NCI-H2171 treated with DMSO at 0.1 percent for 48 hours (cell line): Measurements from ENCODE around the gene TMEM39B.
"Not testable (repeated sequence)": the region's sequence is repeated elsewhere in the genome, so short reads cannot be mapped to it uniquely, and the experiment has no call there.

Experiments
- DNase-seq: peaks from one replicate; lab custom pipeline; 2025; lab: John Stamatoyannopoulos, UW

The TMEM39B gene

DNA sequence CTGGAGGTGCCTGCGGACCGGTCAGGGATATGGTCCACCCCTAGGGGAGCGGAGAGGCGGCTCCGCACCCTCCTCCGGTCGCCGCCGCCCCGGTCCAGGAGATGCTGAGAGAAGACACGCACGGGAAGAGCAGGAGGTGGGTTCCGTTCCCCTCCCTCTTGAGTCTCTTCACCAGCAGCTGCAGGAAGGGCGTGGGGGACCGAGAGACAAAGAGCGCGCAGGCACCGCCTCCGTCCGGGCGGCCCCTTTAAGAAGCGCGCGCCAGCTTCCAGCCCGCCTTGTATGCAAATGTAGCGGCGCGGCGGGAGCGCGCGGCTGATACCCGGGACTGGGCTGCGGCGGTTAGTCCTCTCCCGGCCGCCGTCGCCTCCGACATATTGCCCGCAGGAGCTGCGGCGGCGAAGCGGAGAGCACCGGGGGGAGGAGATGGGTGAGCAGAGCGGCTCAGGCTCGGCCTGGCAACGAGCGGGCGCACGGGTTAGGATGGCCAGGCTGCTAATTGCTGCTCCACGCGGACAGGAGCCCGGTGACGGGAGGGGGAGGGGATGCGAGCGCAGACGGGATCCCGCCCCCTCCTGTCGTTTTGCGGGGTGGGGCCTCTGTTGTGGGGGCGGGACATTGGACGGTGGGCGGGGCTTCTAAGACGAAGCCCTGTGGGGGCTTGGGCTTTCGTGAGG lies at the start of gene TMEM39B:
TMEM39B (plus strand) TSS at position 318 of the 677 bp plus-strand sequence; CDS start at position 427, 109 bp downstream.
- DNase-seq = peak; percentile 98

DNA sequence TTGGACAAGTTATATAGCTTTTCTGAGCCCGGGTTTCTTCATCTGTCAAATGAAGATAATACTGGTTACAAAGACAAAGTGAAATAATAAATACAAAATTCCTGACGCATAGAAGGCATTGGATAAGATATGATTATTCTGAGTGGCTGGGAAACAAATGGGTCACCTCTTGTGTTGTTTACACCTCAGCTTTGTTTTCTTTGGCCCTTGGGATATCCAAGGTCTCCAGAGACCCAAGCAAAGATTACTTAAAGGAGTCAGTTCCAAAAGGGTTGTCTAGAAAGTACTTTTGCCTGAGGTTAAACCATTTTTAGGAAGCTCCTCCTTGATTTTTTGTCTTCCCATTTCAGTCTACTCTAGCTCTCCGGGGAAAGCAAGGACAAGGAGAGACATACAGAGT lies 49.4 kb upstream of the TMEM39B start:
- DNase-seq = no peak

DNA sequence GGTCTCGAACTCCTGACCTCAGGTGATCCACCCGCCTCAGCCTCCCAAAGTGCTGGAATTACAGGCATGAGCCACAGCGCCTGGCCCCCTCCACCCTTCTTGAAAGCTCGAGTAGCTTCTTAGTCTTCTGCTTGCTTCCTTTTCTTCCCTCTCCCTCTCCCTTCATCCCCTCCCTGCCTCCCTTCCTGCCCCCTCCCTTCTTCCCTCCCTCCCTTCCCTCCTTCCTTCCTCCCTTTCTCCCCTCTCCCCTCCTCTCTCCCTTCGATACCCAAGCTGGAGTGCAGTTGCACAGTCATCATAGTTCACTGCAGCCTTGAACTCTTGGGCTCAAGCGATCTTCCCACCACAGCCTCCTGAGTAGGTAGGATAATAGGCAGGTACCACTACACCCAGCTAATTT lies 47.2 kb upstream of the TMEM39B start:
- no peak for DNase-seq

DNA sequence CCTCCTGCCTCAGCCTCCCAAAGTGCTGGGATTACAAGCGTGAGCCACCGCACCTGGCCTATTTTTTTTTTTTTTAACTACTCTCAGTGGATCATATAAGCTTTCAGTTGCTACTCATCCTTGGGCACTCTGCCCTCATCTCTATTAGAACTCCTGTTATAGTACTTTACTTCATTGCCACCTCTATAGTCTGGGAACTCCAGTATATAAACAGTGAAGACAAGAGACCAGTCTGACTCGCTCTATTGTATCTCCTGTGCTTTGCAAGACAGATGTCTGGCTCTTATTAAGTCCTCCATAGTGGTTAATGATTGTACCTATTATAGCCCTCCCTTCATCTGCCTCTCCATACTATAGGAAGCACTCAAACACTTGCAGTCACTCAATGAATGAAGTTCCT lies 44.0 kb upstream of the TMEM39B start:
- DNase-seq = no peak

DNA sequence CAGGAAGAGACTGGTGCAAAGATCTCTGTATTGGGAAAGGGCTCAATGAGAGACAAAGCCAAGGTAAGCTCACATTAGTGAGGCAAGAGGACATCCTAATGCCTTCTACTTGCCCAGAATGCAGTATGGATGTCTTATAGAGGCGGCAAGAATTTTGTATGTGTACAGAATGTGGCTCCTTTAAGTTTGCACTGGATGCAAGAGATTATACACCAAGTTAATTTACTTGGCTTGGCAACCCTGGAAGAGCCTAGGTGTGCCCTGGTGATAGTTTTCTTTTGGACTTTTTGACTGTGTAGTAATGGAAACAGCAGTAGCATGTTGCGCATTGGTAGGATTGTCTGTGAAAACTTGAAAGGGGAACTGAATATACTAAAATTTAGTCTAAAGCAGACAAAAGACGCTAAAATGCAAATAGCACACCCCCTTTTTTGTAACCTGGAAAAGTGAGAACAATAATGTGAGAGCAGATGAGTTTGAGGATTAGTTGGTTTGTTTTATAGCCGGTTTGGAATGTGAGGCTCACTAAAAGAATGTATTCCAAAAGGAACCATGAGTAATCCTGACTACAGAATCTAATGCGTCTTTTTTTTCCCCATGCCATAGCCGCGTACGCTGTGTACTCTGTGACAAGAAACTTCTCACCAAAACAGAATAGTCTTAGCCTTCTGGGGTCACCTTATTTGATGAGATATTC lies 41.0 kb upstream of the TMEM39B start:
- DNase-seq = no peak

DNA sequence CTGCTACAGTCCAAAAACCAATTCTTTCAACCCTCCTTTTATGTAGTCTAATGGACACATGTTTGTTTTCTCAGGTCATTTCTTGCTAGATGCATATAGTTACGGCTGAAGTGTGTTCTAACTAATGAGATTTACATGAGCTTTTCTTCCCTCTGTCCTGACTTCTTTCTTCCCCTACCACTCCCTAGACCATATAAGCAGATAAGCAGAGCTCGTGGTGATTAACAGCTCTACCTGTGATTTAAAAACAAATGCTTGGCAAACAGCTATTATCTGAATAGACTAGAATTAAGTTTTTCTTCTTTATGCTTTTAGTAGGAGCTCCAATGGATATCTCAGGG lies 40.5 kb upstream of the TMEM39B start:
- no peak for DNase-seq

DNA sequence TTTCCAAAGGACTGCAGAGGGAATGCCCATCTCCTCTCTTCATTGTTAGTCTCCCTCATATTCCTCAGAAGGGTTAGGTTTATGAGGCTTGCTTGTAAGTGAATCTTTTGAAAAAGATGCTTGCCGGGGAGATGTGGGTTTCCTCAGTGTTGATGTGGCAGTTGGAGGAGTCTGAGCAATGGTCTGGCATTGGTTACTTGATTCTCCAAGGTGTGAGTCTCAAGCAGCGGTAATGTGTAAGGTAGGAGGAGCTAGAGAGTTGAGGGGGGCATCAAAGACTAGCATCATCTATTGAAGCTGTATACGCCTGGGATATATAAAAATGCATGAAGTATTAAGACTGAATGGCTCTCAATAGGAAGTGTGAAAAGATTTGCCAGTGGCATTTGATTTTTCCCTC lies 37.6 kb upstream of the TMEM39B start:
- DNase-seq = no peak

DNA sequence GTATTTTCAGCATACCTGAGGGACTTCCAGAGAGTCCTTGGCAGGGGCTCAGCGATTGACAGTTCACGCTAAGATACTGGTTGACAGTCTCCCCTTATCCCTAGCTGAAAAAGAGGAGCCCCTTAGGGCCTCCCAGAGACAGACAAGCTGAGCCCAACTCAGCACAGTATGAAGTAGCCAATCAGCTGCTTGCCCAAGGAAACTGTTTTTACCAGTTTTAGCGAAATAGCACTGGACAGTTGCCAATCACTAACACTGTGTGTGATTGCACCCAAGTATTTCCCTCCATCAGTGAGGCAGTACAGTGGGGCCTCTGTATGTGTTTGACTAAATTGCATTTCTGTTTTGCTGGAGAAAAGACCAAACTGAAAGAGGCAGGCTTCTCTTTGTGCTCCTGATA lies 32.0 kb upstream of the TMEM39B start:
- DNase-seq = no peak

DNA sequence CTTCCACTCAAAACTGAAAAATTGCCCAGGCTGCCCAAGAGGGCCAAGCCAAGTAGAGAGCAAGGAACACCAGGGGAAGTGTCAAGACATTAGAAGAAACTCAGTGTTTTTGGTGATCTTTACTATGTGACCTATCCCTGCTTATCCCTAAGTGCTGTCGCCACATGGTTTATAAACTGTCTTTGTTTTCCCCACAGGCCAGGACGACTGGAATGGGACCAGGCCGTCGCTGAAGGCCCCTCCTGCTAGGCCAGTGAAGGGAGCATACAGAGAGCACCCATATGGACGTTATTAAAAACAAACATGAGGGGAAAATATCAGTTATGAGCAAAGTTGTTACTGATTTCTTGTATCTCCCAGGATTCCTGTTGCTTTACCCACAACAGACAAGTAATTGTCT lies 30.4 kb upstream of the TMEM39B start:
- DNase-seq = no peak

DNA sequence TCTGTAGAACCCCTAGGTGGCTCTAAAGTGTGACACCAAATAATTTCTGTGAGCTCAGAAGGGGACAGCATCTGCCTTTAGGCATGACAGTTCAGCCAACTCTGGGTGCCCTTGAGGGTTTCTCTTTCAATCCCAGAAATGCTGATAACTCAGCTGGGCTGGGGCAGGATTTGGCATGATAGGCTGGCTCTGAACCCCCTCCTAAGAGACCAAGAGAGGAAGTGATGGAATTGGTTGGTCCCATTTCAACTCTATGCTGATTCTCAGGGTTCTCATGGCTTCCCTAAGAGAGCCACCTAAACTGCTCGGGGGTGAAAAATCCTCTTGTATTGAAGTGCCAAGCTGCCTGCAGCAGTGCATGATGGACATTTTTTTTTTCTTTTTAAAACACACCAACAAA lies 28.5 kb upstream of the TMEM39B start:
- DNase-seq = no peak

DNA sequence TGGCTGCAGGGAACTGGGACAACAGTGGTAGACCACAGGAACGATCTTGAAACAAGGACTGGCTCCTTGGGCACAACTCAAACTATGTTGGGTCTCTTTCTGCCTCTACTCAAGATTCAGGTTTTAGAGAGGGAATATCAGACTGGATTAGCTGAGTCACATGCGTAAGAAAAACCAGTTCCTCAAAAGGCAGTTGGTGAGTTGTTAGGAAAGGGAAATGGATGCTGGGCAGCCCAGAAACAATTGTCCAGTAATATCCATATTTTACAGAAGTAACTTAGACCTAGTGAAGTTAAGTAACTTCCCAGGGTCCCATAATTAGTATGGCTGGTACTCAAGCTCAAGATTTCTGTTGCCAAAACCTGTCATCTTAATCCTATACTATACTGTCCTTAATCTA lies 27.0 kb upstream of the TMEM39B start:
- no peak for DNase-seq

DNA sequence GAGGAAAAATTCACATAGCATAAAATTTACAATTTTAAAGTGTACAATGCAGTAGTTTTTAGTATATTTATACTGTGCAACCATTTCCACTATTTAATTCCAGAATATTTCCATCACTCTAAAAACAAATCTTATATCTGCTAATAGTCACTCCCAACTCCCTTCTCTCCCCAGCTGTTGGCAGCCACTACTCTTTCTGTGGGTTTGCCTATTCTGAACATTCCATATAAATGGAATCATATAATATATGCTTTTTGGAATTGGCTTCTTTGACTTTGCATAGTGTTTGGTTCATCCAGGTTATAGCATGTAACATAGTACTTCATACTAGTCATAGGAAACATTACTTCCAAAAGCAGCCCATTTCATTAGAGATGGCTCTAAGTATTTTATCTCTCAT lies 25.0 kb upstream of the TMEM39B start:
- DNase-seq = no peak

DNA sequence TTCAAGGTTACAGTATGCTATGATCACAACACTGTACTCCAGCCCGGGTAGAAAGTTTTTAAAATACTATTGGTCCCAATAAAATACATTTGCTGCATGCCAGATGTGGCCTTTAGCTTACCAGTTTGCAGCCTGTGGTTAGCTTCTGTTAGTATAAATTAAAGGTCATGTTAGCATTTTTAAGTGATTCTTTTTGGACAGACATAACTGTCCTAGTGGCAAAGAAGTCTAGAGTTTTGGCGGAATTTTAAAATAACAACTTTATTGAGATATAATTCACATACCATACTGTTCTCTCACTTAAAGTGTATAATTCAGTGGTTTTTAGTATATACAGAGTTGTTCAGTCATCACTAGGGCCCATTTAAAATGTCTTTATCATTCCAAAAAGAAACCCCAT lies 24.3 kb upstream of the TMEM39B start:
- DNase-seq = no peak

DNA sequence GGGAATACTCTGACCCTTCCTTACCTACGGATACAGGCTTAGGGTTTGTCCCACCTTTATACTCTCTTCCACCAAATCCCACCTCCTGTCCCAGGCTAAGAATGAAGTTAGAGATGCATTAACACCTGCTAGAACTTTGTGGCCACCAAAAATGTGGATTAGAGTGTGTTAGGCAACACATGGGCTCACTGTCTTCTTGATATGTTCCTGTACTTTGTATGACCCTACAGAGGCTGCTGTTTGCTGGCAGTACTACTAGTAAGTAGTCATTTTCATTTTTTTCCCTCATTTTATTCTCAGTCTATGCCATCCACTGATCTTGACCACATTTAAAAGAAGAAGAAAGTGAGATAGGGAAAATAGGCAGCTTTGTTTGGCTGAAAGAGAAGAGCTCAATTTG lies 21.0 kb upstream of the TMEM39B start:
- no peak for DNase-seq

DNA sequence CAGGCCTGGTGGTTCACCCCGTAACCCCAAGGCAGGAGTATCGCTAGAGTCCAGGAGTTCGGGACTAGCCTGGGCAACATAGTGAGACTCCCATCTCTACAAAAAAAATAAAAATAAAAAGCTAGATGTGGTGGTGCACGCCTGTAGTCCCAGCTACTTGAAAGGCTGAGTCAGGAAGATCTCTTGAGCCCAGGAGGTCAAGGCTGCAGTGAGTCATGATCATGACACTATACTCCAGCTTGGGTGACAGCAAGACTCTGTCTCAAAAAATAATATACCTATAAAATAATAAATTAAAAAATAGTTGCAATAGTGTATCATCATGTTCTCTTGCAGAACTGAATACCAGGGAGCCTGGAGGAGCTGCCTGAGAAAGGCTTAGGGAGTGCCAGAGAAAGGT lies 19.9 kb upstream of the TMEM39B start:
- no peak for DNase-seq

DNA sequence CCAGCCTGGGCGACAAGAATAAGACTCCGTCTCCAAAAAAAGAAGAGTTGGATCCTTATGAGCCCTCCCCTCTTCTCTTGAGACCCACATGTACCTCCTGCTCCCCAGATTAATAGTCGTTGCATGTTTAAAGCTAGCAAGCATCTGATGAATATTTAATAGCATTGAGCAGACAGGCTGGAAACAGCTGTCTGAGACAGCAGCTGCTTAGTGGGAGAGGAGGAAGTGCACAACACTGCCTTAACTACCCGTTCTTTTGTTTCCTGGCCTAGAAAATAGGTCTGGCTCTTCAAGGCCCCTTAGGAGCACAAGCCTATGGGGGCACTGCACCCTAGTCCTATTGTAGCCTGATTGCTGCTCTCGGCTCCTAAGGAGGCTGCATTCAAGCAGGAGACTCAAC lies 17.3 kb upstream of the TMEM39B start:
- peak; percentile 22 for DNase-seq

DNA sequence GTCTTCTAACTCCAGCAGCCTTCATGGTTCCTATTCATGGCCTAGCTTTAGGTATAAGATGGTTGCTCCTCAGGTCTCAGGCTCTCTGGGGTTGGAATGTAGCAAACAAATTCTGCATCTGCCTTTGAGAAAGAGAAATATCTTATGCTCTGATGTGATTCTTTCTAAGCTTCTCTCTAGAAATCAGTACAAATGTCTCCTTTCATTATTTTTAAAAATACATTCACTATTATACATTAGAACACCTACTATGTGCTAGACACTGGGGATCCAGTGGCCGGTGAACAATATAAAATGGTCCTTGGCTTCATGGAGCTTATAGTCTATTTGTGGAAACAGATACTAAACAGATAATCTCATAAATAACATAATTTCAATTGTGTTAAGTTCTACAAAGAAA lies 16.1 kb upstream of the TMEM39B start:
- DNase-seq = peak; percentile 13

DNA sequence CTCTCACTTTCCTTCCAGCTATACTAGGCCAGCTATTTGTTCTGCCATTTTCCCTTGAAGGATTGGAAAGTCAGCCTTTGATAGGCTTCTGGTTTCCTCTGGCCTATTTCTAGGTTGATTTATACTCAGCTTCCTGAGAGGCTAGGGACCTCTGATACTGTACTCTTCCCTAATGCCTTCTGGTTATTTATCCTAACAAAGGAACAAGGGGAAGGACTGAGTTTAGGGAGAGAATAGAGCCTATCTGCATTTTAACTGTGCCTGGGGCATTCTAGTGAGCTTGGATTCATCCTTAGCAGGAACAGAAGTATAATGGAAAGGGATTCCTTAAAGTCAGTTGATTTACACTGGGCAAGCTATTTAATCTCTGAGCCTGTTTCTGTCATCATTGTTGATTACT lies 11.8 kb upstream of the TMEM39B start:
- peak; percentile 31 for DNase-seq

DNA sequence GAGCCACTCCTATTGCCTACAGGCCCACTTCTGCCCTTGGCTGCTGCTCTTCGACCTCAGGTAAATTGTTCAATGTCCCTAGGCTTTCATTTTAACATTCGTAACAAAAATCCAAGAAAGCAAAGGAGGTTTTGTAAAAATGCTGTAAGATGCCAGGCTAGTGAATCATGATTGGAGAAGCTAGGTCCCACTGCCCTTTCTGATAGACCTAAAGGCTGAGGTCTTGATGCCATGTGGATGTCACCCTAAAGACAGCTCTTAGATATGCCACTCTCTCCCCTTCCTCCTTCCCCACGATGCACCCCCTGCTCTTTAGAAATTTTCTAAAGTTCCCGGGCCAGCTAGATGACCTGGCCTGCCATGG lies 9.9 kb upstream of the TMEM39B start:
- no peak for DNase-seq

DNA sequence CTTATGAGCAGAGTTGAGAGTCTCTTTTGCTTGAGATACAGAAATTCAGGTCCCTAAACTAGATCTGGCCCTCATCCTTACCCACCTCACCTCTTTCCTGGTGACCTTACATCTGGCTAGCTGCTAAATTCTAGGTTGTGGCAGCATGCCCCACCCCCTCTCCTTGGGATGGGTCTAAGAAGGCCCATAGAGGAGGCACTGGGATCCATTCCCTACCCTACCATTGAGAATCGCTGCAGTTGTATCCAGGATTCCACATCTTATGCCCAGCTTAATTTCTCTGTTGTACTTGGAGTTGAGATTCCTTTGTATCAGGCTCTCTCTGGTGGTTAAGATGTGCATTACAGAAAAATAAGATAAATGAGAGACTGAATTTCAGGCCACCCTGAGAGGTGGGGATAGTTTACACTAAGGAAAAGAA lies 9.5 kb upstream of the TMEM39B start:
- peak; percentile 96 for DNase-seq

DNA sequence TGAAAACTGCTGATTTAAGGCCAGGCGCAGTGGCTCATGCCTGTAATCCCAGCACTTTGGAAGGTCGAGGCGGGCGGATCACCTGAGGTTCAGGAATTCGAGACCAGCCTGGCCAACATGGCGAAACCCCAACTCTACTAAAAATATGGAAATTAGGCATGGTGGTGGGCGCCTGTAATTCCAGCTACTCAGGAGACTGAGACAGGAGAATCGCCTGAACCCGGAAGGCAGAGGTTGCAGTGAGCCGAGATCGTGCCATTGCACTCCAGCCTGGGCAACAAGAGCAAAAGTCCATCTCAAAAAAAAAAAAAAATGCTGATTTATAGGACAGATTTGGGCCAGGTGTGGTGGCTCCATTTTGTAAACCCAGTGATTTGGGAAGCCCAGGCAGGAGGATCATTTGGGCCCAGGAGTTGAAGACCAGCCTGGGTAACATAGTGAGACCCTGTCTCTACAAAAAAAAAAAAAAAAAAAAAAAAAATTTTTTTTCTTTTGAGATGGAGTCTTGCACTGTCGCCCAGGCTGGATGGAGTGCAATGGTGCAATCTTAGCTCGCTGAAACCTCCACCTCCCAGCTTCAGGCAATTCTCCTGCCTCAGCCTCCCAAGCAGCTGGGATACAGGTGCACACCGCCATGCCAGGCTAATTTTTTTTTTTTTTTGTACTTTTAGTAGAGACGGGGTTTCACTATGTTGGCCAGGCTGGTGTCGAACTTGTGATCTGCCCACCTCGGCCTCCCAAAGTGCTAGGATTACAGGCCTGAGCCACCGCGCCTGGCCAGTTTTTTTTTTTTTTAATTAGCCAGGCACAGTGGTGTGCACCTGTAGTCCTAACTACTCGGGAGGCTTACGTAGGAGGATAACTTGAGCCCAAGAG lies 6.9 kb upstream of the TMEM39B start:
- DNase-seq = not testable (repeated sequence)

DNA sequence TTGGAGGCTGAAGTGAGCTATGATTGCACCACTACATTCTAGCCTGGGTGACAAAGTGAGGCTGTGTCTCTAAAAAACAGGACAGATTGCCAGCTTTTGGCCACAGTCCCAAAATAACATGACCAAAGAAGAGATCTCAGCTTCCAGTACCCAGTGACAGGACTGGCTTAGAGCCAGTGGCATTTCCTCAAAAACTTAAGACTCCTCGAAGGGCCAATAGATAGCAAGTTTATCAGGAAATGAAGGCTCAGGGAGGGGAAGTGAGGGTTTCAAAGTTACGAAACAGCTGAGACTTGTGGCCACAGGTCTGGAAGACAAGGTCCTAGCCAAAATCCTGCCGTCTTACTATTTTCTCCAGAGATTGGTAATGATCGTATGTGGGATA lies 6.3 kb upstream of the TMEM39B start:
- DNase-seq = peak; percentile 55

DNA sequence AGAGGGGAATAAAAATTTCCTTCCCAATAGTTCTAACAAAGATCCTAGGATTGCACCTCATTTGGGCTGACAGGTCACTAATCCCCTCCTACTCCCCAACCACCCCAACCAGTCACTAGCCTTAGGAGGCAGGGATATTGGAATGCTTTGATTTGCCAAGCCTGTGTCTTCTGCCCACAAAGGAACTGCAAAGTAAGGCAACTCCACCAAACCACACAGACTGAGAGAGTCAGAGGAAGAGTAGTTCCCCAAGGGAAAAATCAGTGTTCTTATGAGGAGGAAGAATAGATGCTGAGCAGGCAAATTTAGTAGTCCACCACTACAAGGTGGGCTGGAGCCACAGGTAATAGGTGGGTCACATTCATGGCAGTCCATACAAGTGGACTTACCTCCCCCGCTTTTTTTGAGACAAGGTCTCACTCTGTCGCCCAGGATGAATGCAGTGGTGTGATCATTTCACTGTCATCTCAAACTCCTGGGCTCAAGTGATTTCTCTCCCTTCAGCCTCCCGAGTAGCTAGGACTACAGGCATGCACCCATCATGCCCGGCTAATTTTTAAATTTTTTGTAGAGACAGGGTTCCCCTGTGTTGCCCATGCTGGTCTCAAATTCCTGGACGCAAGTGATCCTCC lies 3.7 kb upstream of the TMEM39B start:
- no peak for DNase-seq
